Endothelial cell of umbilical vein (primary cell): ENCODE measurements around the gene ZNF48. TPM values are rescaled to one million over a fixed set of nuclear protein-coding genes. Genes with fewer than 3 reads are reported as not detected.

Experiments used
- BruUV-seq: library from RNA; stranded (reverse); fragments of 400-500 nt; replicated peaks from 2 replicates; lab custom pipeline; 2021; lab: Mats Ljungman, UMichigan
- CTCF ChIA-PET: fragments of 300-600, 350-600 bp; sonication (Branson Sonifier 250); formaldehyde crosslinking; loops from one replicate; lab custom pipeline; 2021; ENCODE audit warnings: antibody characterized with exemption, inconsistent platforms; lab: Charles Lee
- POLR2A ChIA-PET: fragments of 300-600, 350-600 bp; sonication (Branson Sonifier 250); formaldehyde crosslinking; loops from one replicate; lab custom pipeline; 2021; ENCODE audit warnings: antibody characterized with exemption, inconsistent platforms; lab: Charles Lee
- DNase-seq: peaks from one replicate; pipeline ENCODE4 v3.0.0-alpha.2; 2011; ENCODE audit warnings: low read depth, low spot score
- FAIRE-seq: peaks from 2 replicates; lab custom pipeline; 2011; peaks lifted over from hg19 to GRCh38; lab: Jason Lieb, UNC
- H2AFZ ChIP-seq: 2 replicates; pipeline ENCODE4 v1.6.0; 2012; ENCODE audit warnings: low read depth, low read length, control low read depth, inconsistent platforms
- H3K27ac ChIP-seq: 2 replicates; pipeline ENCODE4 v1.5.1; 2011; ENCODE audit warnings: low read depth, mild to moderate bottlenecking, control low read depth, low read length, moderate library complexity; ENCODE audit not compliant: insufficient read depth
- H3K27me3 ChIP-seq, 2 experiments: 2 replicates each; pipeline versions ENCODE4 v1.6.0 to v1.6.1; 2011; ENCODE audit warnings: low read length in 2 of 2, mixed read lengths in 1 of 2; ENCODE audit not compliant: control insufficient read depth in 2 of 2, insufficient read depth in 2 of 2
- H3K36me3 ChIP-seq, 2 experiments: 2 replicates in 1 of 2; 3 replicates in 1 of 2; pipeline ENCODE4 v1.5.1; 2011; ENCODE audit warnings: low read length in 2 of 2, mild to moderate bottlenecking in 1 of 2, moderate library complexity in 1 of 2; ENCODE audit not compliant: control insufficient read depth in 2 of 2, insufficient read depth in 2 of 2; ENCODE audit errors: extremely low read depth in 1 of 2
- H3K4me1 ChIP-seq: 3 replicates; pipeline ENCODE4 v1.5.1; 2011; ENCODE audit warnings: mild to moderate bottlenecking, low read length; ENCODE audit not compliant: control insufficient read depth, insufficient read depth; ENCODE audit errors: extremely low read depth
- H3K4me2 ChIP-seq: 2 replicates; pipeline ENCODE4 v1.6.1; 2011; ENCODE audit warnings: low read length, control low read depth, mixed read lengths; ENCODE audit not compliant: insufficient read depth
- H3K4me3 ChIP-seq, 3 experiments: fragments of 200-600 bp in 1 of 3; sonication (generic), shearing (Covaris generic) in 1 of 3; replicated peaks in 1 of 3; 2 replicates each; pipeline ENCODE4 v1.5.1; 2011 to 2016; ENCODE audit warnings: control low read depth in 3 of 3, low read length in 3 of 3, mild to moderate bottlenecking in 2 of 3, inconsistent platforms in 1 of 3, low read depth in 1 of 3, moderate library complexity in 1 of 3; ENCODE audit not compliant: insufficient read depth in 1 of 3
- H3K79me2 ChIP-seq: 2 replicates; pipeline ENCODE4 v1.6.0; 2012; ENCODE audit warnings: low read length, inconsistent platforms; ENCODE audit not compliant: control insufficient read depth, insufficient read depth
- H3K9ac ChIP-seq: replicated peaks from 2 replicates; pipeline ENCODE3; 2011; ENCODE audit warnings: low read length, control low read depth; ENCODE audit not compliant: insufficient read depth; ENCODE audit errors: extremely low read depth
- H3K9me1 ChIP-seq: replicated peaks from 3 replicates; pipeline ENCODE4 v1.6.0; 2011; ENCODE audit warnings: mild to moderate bottlenecking, low read length; ENCODE audit not compliant: control insufficient read depth, insufficient read depth; ENCODE audit errors: extremely low read depth
- H3K9me3 ChIP-seq: replicated peaks from 2 replicates; pipeline ENCODE4 v1.5.1; 2012; ENCODE audit warnings: low read length, inconsistent platforms; ENCODE audit not compliant: control insufficient read depth, insufficient read depth
- H4K20me1 ChIP-seq: replicated peaks from 2 replicates; pipeline ENCODE3; 2011; ENCODE audit warnings: mild to moderate bottlenecking, low read length; ENCODE audit not compliant: control insufficient read depth, insufficient read depth; ENCODE audit errors: extremely low read depth
- EZH2 ChIP-seq: IDR thresholded peaks from 2 replicates; pipeline ENCODE4 v1.6.1; 2012; ENCODE audit warnings: borderline replicate concordance, low read depth, mild to moderate bottlenecking, moderate library complexity, low read length, inconsistent platforms; ENCODE audit not compliant: severe bottlenecking
- FOS ChIP-seq: IDR thresholded peaks from 2 replicates; pipeline ENCODE4 v1.6.1; 2011; ENCODE audit warnings: mild to moderate bottlenecking, low read length, moderate library complexity, borderline replicate concordance; ENCODE audit not compliant: insufficient read depth
- GATA2 ChIP-seq: IDR thresholded peaks from 2 replicates; pipeline ENCODE4 v1.7.0; 2011; ENCODE audit warnings: low read depth, mild to moderate bottlenecking, moderate library complexity, mixed read lengths, low read length; ENCODE audit not compliant: insufficient read length, insufficient read depth
- JUN ChIP-seq: IDR thresholded peaks from 2 replicates; pipeline ENCODE4 v1.6.1; 2011; ENCODE audit warnings: borderline replicate concordance, low read depth; ENCODE audit not compliant: insufficient read length, insufficient read depth
- MYC ChIP-seq: IDR thresholded peaks from one replicate; pipeline ENCODE4 v1.6.1; 2011; ENCODE audit warnings: mild to moderate bottlenecking, low read depth, low read length
- POLR2A ChIP-seq: IDR thresholded peaks from 2 replicates; pipeline ENCODE4 v1.6.1; 2012; ENCODE audit warnings: low read depth, mild to moderate bottlenecking, control low read depth, low read length
- POLR2AphosphoS5 ChIP-seq: IDR thresholded peaks from 2 replicates; pipeline ENCODE4 v1.6.1; 2012; ENCODE audit warnings: low read depth, mild to moderate bottlenecking, control low read depth, low read length, moderate library complexity; ENCODE audit not compliant: insufficient read depth
- dilution Hi-C: fragments of 300-500 bp; cut with MboI; formaldehyde crosslinking; loops from one replicate; pipeline ENCODE4 v1.15.0; 2019; ENCODE audit warnings: low sequenced_read_pairs; ENCODE audit not compliant: extremely low pct_ligation_motif_present
- intact Hi-C: fragments of 100-400 bp; cut with micrococcal nuclease; formaldehyde crosslinking; loops from one replicate; pipeline ENCODE4 v1.10.0; 2022
- polyA plus RNA-seq, 4 experiments: library from polyadenylated mRNA; depleted of rRNA in 3 of 4; stranded (reverse) in 3 of 4; unstranded in 1 of 4; fragments of >200 nt; gene quantifications; 2 replicates each; pipeline versions ENCODE4 v1.2.1 to v1.2.3, GENCODE V29; 2011 to 2012; ENCODE audit warnings: missing spikeins in 1 of 4
- total RNA-seq: library from RNA; stranded (reverse); gene quantifications from 2 replicates; pipeline ENCODE4 v1.2.3, GENCODE V29; 2021
- TF ChIP-seq, protein P1 (sequence below): IDR thresholded peaks from 2 replicates; pipeline ENCODE4 v1.6.1; 2011; ENCODE audit not compliant: insufficient read depth, insufficient read length
- TF ChIP-seq, protein P2 (sequence below), 2 donors: IDR thresholded peaks; 1 replicate in 1 of 2; 2 replicates in 1 of 2; pipeline ENCODE4 v1.5.1; 2011; ENCODE audit warnings: low read length in 2 of 2, mild to moderate bottlenecking in 2 of 2, moderate library complexity in 2 of 2, control low read depth in 1 of 2, inconsistent platforms in 1 of 2, low read depth in 1 of 2; ENCODE audit not compliant: insufficient read depth in 1 of 2; ENCODE audit errors: extremely low read depth in 1 of 2

ZNF48 gene
- total and polyA plus RNA-seq, 2 donors (not counting 3 experiments of a cell fraction or from before 2014, with no cell fraction given), result 15.3 to 16.1 TPM

DNA sequence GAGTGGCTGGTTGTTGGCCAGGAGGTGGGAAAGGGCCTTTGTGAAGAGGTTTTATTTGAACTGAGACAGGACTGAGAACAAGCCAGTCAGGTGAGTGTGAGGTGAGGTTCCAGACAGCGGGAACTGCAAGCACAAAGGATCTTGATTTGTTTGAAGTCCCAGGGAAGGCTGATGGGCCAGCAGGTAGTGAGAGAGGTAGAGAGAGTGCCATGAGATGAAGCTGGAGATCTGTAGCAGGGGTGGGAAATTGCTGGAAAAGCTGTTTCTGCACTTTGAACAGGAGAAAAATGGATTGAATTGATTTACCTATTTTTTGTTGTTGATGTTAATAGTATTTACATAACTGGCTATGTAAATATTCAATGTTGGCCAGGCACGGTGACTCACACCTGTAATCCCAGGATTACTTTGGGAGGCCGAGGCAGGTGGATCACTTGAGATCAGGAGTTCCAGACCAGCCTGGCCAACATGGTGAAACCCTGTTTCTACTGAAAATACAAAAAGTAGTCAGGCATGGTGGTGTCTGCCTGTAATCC, 42.4 kb downstream of the ZNF48 start:
- no peaks in the 10 kb centered on the region for H3K9me3 ChIP-seq
- TF ChIP-seq JUN, result no peak
- no peak for TF ChIP-seq POLR2A
- TF ChIP-seq GATA2, result no peak
- TF ChIP-seq EZH2, result no peak
- TF ChIP-seq, protein P1, sequence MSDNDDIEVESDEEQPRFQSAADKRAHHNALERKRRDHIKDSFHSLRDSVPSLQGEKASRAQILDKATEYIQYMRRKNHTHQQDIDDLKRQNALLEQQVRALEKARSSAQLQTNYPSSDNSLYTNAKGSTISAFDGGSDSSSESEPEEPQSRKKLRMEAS, result no peak
- TF ChIP-seq, protein P2, sequence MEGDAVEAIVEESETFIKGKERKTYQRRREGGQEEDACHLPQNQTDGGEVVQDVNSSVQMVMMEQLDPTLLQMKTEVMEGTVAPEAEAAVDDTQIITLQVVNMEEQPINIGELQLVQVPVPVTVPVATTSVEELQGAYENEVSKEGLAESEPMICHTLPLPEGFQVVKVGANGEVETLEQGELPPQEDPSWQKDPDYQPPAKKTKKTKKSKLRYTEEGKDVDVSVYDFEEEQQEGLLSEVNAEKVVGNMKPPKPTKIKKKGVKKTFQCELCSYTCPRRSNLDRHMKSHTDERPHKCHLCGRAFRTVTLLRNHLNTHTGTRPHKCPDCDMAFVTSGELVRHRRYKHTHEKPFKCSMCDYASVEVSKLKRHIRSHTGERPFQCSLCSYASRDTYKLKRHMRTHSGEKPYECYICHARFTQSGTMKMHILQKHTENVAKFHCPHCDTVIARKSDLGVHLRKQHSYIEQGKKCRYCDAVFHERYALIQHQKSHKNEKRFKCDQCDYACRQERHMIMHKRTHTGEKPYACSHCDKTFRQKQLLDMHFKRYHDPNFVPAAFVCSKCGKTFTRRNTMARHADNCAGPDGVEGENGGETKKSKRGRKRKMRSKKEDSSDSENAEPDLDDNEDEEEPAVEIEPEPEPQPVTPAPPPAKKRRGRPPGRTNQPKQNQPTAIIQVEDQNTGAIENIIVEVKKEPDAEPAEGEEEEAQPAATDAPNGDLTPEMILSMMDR (IDR thresholded peaks at IDR 0.05; ENCODE audit: extremely low read depth in 1 of 2, insufficient read depth in 1 of 2, low read depth in 1 of 2, low read length in 2 of 2), result no peak
- TF ChIP-seq FOS, result no peak
- no peak for TF ChIP-seq MYC
- TF ChIP-seq POLR2AphosphoS5, result no peak

More for the DNA sequence above, 42.4 kb downstream of the ZNF48 start:
- H3K27ac ChIP-seq, result no peak overlapping the region
- no peaks in the 10 kb centered on the region for H3K79me2 ChIP-seq
- no peak overlapping the region for H2AFZ ChIP-seq
- H3K4me3 ChIP-seq, result no peak overlapping the region
- DNase-seq (no peak), FAIRE-seq (no peak)
- no peak overlapping the region for H3K9ac ChIP-seq
- dilution Hi-C loops, result no loop called here
- peaks cover 0 to 4% of the 10 kb centered on the region in 2 experiments for H3K27me3 ChIP-seq
- H3K9me1 ChIP-seq, result no peaks in the 10 kb centered on the region
- no peaks in the 10 kb centered on the region for H3K36me3 ChIP-seq
- H3K4me1 ChIP-seq, result no peaks in the 10 kb centered on the region
- POLR2A ChIA-PET, result no interaction called here
- CTCF ChIA-PET, result interaction anchor here (1.9 kb wide), 1 partner anchor 8 kb away, joined by 13 read pairs; the partner anchor contains the start of gene DCTPP1
- no peak overlapping the region for H3K4me2 ChIP-seq
- intact Hi-C loops, result no loop called here
- BruUV-seq, result no TSS peak
- H4K20me1 ChIP-seq, result no peaks in the 10 kb centered on the region
